NK-92 (cell line): ENCODE measurements around the gene OR2D2.
"Not testable (repeated sequence)": the region's sequence is repeated elsewhere in the genome, so short reads cannot be mapped to it uniquely, and the experiment has no call there.

Experiments used
- DNase-seq: peaks from one replicate; lab custom pipeline; 2025; ENCODE audit not compliant: unreplicated experiment; lab: John Stamatoyannopoulos, UW

Gene OR2D2

DNA sequence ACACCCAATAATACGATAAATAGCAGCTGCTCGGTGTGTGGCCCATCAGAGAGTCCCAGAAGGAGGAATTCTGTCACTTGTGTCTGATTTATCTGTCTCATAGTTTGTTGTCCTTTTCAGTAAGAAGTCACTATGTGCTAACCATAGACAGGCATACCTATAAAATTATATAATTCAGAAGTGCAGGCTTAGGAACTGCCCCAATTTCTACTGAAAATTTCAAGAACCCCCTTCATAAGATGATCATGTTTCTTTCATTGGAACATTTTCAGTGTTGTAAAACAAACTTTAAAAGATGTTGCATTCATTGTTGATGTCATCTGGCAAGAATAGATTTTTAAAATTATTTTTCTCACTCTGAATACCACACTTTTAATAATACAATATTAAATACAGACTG, at the start of gene OR2D2:
OR2D2 (minus strand) TSS at position 101 of the 400 bp plus-strand sequence; CDS start at position 101, 0 bp downstream.
- DNase-seq, result no peak

GRCh38 chr11:6941970-6942369, 49.7 kb upstream of the OR2D2 start:
- DNase-seq, result no peak

DNA sequence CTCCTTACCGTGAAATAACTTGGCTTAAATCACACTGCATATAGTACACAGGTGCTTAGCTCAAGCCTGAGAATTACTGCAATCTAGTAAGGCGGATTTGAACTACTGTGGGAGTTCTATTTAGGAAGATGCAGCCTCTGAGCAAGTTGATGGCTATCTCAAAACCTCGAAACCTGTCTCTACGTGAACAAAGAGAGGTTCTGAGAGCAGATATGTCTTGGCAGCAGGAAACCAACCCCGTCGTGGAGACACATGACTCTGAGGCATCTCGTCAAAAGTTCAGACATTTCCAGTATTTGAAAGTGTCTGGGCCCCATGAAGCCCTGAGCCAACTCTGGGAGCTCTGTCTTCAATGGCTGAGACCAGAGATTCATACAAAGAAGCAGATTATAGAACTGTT, 39.8 kb upstream of the OR2D2 start:
- no peak for DNase-seq

- no peak for DNase-seq
Observed at GRCh38 chr11:6931146-6931713, 38.9 kb upstream of the OR2D2 start.

- no peak for DNase-seq
Observed at GRCh38 chr11:6928916-6929315, 36.6 kb upstream of the OR2D2 start.

DNA sequence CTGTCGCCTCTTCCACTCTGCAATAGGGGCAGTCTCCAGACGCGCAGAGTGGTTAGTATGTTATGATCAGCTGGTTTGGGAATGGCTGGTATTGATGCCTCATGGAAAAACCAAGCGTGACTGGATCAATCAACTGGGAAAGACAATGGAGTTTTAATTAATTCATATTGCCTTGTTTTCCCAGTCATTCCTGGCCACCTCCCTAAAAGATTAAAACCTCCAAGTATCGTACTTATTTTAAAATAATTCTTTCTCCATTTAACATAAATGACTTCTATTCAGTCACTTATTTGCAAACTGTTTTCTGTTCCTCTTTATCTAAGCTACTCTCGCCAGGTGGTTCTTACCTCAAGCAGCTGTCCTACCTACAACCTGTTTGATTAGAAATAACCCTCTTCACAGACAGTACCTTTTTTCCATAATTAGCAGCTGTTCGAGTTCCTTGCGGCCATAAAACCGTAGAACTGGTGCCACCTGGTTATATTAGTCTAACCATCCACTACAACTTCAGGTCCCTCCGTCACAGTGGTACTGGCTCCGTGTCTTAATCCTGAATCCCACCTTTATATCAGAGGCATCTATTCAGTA, 34.8 kb upstream of the OR2D2 start:
- DNase-seq, result no peak

DNA sequence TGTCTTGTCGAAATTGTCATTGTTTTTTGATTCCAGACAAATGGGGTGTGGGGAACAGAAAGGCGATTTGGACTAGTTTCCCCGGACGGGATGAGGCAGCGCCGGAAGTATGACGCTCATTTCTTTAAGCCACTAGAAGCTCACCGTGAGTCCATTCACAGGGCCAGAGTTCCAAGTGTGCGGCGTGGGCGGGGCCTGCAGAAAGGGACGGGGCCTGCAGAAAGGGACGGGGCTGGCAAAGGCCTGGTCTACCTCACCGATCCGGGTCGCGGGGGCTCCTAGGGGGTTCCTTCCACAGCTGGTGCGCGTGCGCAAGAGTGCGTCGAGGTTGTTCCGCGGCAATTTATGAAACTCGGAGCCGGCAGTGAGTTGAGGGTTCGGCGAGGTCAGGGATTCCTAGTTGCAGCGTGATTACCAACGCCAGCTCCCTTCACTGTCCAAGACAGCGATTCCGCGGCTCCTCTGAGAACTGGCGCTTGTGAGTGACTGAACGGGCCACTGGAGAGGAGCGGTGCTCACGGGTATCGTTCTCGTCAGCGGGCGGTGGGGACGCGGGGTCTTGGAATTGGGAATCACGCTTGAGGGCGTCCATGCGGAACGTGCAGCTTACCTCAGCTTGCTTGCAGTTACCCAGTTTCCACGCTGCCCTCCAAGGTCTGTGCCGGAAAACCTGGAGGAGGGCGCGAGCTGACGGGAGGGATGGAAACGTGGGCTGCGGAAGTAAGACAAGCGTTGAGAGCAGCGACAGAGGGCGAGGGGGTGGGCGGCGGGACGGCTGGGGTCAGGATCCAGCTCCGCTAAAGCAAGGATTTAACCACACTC, 34.1 kb upstream of the OR2D2 start, which contains the start of gene ZNF215:
ZNF215 (plus strand) TSS at position 219 of the 822 bp plus-strand sequence. CDS start 5,847 bp downstream, outside the sequence.
- no peak for DNase-seq

GRCh38 chr11:6925636-6926207, 33.4 kb upstream of the OR2D2 start:
- DNase-seq, result no peak

GRCh38 chr11:6925007-6925577, 32.8 kb upstream of the OR2D2 start:
- DNase-seq, result no peak

- no peak for DNase-seq
Observed at GRCh38 chr11:6920702-6921101, 28.4 kb upstream of the OR2D2 start, which contains the start of gene OR2D3. OR2D3 (plus strand) TSS chr11:6921002; CDS start chr11:6921002, 0 bp downstream.

- DNase-seq, result no peak
Observed at GRCh38 chr11:6919698-6920097, 27.4 kb upstream of the OR2D2 start.

DNA sequence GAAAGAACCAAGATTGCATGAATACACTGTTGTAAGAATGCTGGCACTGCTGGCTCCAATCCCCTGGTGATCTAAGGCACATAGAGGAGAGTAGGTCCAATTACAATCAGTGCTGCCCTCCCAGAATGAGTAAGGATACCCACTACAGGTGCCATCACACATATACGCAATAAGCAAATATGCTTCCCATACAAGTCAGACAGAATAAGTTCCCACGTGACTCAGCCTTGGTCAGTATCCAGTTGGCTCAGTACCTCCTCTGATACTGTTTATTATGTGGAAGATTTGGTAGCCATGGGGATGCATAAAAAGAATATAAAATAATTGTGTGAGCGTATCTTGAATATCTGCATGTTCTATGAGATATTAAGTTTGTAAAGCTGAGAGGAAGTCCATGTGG, 19.6 kb upstream of the OR2D2 start:
- DNase-seq, result no peak

GRCh38 chr11:6911378-6911777, 19.1 kb upstream of the OR2D2 start:
- no peak for DNase-seq

DNA sequence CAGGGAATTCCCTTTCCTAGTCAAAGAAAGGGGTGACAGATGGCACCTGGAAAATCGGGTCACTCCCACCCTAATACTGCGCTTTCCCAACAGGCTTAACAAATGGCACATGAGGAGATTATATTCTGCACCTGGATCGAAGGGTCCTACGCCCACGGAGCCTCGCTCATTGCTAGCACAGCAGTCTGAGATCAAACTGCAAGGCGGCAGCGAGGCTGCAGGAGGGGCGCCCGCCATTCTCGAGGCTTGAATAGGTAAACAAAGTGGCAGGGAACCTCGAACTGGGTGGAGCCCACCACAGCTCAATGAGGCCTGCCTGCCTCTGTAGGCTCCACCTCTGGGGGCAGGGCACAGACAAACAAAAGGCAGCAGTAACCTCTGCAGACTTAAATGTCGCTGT, 12.5 kb upstream of the OR2D2 start:
- not testable (repeated sequence) for DNase-seq

GRCh38 chr11:6900327-6900999, 8.2 kb upstream of the OR2D2 start:
- DNase-seq, result no peak

GRCh38 chr11:6898911-6899310, 6.6 kb upstream of the OR2D2 start:
- no peak for DNase-seq

DNA sequence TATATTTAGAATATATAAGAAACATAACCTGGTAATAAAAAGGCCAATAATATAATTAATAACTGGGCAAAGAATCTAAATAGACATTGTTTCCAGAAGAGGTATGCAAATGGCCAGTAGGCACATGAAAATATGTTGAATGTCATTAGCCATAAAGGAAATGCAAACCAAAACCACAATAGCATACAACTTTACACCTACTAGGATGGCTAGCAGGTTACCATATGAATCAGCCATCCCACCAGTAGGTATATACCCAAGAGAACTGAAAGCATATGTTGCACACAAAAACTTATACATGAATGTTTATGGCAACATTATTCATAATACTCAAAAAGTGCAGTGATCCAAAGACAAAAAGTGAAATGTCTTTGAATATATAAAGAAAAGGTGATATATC, 2.7 kb upstream of the OR2D2 start:
- DNase-seq, result no peak

DNA sequence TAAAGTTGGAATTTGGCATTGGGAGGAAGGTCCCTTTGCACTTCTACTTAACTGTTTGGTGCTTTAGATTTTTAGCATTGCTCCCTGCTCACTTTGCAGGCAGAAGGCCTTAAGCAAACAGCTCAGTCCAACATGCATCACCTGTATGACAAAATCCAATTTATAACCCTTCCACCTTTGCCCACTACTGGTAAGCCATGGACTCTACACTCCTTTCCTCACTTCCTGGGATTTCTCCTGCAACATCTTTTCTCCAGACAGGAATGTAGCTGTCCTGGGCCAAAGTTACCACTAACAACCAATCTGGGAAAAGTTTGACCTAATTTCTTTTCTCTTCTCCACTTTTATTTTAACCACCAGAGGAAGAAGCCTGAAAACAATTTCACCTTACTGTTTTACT, 1.8 kb upstream of the OR2D2 start:
- no peak for DNase-seq

- DNase-seq, result no peak
Observed at GRCh38 chr11:6889835-6890234, 2.5 kb downstream of the OR2D2 start.

DNA sequence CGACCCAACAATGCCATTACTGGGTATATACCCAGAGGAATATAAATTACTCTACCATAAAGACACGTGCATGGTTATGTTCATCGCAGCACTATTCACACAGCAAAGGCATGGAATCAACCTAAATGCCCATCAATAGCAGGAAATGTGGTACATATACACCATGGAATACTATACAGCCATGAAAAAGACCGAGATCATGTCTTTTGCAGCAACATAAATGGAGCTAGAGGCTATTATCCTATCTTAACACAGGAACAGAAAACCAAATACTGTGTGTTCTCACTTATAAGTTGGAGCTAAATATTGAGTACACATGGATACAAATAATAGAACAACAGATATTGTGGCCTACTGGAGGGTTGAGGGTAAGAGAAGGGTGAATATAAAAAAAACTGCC, 3.5 kb downstream of the OR2D2 start:
- no peak for DNase-seq

- DNase-seq, result not testable (repeated sequence)
Observed at GRCh38 chr11:6887711-6888110, 4.6 kb downstream of the OR2D2 start.
